ENCODE results near the gene PDE3A.

DNA sequence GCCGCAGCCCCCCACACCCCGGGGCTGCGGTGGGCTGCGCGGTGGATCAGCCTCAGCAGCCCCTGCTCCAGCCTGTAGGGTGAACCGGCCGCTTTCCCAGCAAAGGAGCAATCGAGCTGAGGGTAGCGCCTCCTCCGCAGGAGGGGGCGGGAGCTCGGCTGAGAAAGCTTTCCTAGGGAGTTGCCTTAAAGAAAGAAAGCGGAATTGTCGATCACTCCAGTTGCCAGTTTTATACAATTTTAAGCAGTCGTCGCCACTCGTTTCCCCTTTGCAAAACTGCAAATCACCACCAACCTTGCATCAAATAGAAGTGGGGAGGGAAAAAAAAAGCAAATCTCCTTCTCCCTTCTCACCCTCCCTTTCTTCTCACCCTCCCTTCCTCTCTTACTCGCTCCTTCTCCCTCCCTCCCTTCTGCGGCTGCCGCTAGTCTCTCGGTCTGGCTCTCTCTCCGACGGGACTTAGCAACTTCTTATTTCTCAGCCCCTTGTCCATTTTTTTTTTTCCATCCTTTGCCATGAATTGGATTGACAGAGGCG lies at the start of gene PDE3A:
- TF ChIP-seq POLR2A (IDR thresholded peaks at IDR 0.05; ENCODE audit: low read depth, low read length) = no peak
- TF ChIP-seq, protein P1, sequence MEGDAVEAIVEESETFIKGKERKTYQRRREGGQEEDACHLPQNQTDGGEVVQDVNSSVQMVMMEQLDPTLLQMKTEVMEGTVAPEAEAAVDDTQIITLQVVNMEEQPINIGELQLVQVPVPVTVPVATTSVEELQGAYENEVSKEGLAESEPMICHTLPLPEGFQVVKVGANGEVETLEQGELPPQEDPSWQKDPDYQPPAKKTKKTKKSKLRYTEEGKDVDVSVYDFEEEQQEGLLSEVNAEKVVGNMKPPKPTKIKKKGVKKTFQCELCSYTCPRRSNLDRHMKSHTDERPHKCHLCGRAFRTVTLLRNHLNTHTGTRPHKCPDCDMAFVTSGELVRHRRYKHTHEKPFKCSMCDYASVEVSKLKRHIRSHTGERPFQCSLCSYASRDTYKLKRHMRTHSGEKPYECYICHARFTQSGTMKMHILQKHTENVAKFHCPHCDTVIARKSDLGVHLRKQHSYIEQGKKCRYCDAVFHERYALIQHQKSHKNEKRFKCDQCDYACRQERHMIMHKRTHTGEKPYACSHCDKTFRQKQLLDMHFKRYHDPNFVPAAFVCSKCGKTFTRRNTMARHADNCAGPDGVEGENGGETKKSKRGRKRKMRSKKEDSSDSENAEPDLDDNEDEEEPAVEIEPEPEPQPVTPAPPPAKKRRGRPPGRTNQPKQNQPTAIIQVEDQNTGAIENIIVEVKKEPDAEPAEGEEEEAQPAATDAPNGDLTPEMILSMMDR (conservative IDR thresholded peaks at IDR 0.05; ENCODE audit: low read depth, low read length) = no peak
- TF ChIP-seq, protein P2, sequence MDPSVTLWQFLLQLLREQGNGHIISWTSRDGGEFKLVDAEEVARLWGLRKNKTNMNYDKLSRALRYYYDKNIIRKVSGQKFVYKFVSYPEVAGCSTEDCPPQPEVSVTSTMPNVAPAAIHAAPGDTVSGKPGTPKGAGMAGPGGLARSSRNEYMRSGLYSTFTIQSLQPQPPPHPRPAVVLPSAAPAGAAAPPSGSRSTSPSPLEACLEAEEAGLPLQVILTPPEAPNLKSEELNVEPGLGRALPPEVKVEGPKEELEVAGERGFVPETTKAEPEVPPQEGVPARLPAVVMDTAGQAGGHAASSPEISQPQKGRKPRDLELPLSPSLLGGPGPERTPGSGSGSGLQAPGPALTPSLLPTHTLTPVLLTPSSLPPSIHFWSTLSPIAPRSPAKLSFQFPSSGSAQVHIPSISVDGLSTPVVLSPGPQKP (IDR thresholded peaks at IDR 0.05; ENCODE audit: borderline replicate concordance, low read depth, low read length) = no peak
- no peak for TF ChIP-seq RFX5 (IDR thresholded peaks at IDR 0.05; ENCODE audit: low read depth, low read length)

All from IMR-90 (cell line).